ENCODE data around the gene ITM2B.

GRCh38 chr13:48268019-48268418 is 35.0 kb downstream of the ITM2B start:
- TF ChIP-seq CTCF (conservative IDR thresholded peaks at IDR 0.05; ENCODE audit: low read depth in 2 of 2) (no peak), EZH2 (IDR thresholded peaks at IDR 0.05; ENCODE audit: low read depth, unreplicated experiment) (no peak), JUNB (IDR thresholded peaks at IDR 0.05; ENCODE audit: unreplicated experiment) (no peak), POLR2AphosphoS5 (IDR thresholded peaks at IDR 0.05; ENCODE audit: low read depth) (no peak), ETS1 (IDR thresholded peaks at IDR 0.05) (no peak), REST (IDR thresholded peaks at IDR 0.05; ENCODE audit: unreplicated experiment) (no peak), EZH2phosphoT487 (IDR thresholded peaks at IDR 0.05; ENCODE audit: unreplicated experiment) (no peak), CREB1 (CRISPR knock-in tag; IDR thresholded peaks at IDR 0.05; ENCODE audit: low read depth) (no peak), ZNF331 (CRISPR knock-in tag; IDR thresholded peaks at IDR 0.05; ENCODE audit: low read depth) (no peak), ZNF462 (CRISPR knock-in tag; IDR thresholded peaks at IDR 0.05) (no peak), STAT1 (IDR thresholded peaks at IDR 0.05; ENCODE audit: unreplicated experiment) (no peak)

Data from GM23338 (cell line).